GM10248 (cell line): ENCODE data around the gene CST9.
"Not testable (repeated sequence)": the region's sequence is repeated elsewhere in the genome, so short reads cannot be mapped to it uniquely, and the experiment has no call there.

ENCODE experiments used
- CTCF ChIA-PET: fragments of 300-600 bp; sonication (Branson Sonifier 250); formaldehyde crosslinking; extraction: SDS; loops from one replicate; lab custom pipeline; 2021; ENCODE audit warnings: antibody characterized with exemption; lab: Yijun Ruan, JAX
- POLR2A ChIA-PET: fragments of 350-650 bp; sonication (Branson Sonifier 250); formaldehyde crosslinking; extraction: SDS; loops from one replicate; lab custom pipeline; 2020; ENCODE audit warnings: antibody characterized with exemption; lab: Yijun Ruan, JAX
- DNase-seq: peaks from one replicate; pipeline ENCODE4 v3.0.0; 2012; ENCODE audit errors: extremely low spot score
- CTCF ChIP-seq: IDR thresholded peaks from 2 replicates; pipeline ENCODE4 v1.5.1; 2012; ENCODE audit warnings: mild to moderate bottlenecking, low read depth; ENCODE audit errors: extremely low read depth, missing control alignments, control extremely low read depth

The CST9 gene

GRCh38 chr20:23638309-23638708 lies 32.6 kb upstream of the CST9 start:
- no peak for DNase-seq
- ChIA-PET POLR2A (no interaction called here), CTCF (no interaction called here)
- TF ChIP-seq CTCF: no peak

- peak; percentile 90 for DNase-seq
- no peak for TF ChIP-seq CTCF
- ChIA-PET CTCF (no interaction called here), POLR2A (no interaction called here)
Measured at GRCh38 chr20:23637282-23638221, 31.8 kb upstream of the CST9 start, which contains the start of gene CST3. Gene CST3 (minus strand): TSS chr20:23637955. CDS start chr20:23637862, 93 bp downstream.

GRCh38 chr20:23636908-23637281 lies 31.2 kb upstream of the CST9 start:
- TF ChIP-seq CTCF: no peak
- DNase-seq: no peak
- POLR2A ChIA-PET: no interaction called here
- CTCF ChIA-PET: no interaction called here

- POLR2A ChIA-PET: no interaction called here
Measured at GRCh38 chr20:23636182-23636907, 30.6 kb upstream of the CST9 start.

GRCh38 chr20:23635768-23636090 lies 30.0 kb upstream of the CST9 start:
- POLR2A ChIA-PET, CTCF ChIA-PET, DNase-seq: not testable (repeated sequence)

More at GRCh38 chr20:23636182-23636907, 30.6 kb upstream of the CST9 start:
- no peak for DNase-seq
- CTCF ChIA-PET: no interaction called here
- no peak for TF ChIP-seq CTCF

GRCh38 chr20:23634985-23635767 lies 29.5 kb upstream of the CST9 start:
- DNase-seq: peak; percentile 6
- POLR2A ChIA-PET: no interaction called here
- CTCF ChIA-PET: no interaction called here
- TF ChIP-seq CTCF: no peak
